GM19395 (cell line): ENCODE results near the gene GSG1L.
"Not testable (repeated sequence)": the region's sequence is repeated elsewhere in the genome, so short reads cannot be mapped to it uniquely, and the experiment has no call there.

Source experiments
- ATAC-seq: cut with Tn5 transposase; IDR thresholded peaks from one replicate; pipeline ENCODE4 v1.9.1; 2021; ENCODE audit warnings: mild to moderate bottlenecking, moderate library complexity; ENCODE audit not compliant: unreplicated experiment

Gene GSG1L

GRCh38 chr16:27954191-27954590 is 109.3 kb downstream of the GSG1L start:
- no peak for ATAC-seq

GRCh38 chr16:27952811-27953210 is 110.7 kb downstream of the GSG1L start:
- no peak for ATAC-seq

GRCh38 chr16:27951489-27952120 is 111.9 kb downstream of the GSG1L start:
- ATAC-seq: no peak

- ATAC-seq: no peak
Observed at GRCh38 chr16:27950206-27950887, 113.2 kb downstream of the GSG1L start.

GRCh38 chr16:27947696-27948095 is 115.8 kb downstream of the GSG1L start:
- ATAC-seq: no peak

GRCh38 chr16:27945233-27945973 is 118.1 kb downstream of the GSG1L start:
- ATAC-seq: no peak

- no peak for ATAC-seq
Observed at GRCh38 chr16:27943766-27944165, 119.7 kb downstream of the GSG1L start.

- not testable (repeated sequence) for ATAC-seq
Observed at GRCh38 chr16:27942071-27942470, 121.4 kb downstream of the GSG1L start.

GRCh38 chr16:27935076-27935475 is 128.4 kb downstream of the GSG1L start:
- ATAC-seq: no peak

- no peak for ATAC-seq
Observed at GRCh38 chr16:27932542-27933135, 130.9 kb downstream of the GSG1L start.

GRCh38 chr16:27929818-27930217 is 133.7 kb downstream of the GSG1L start:
- ATAC-seq: no peak

- no peak for ATAC-seq
Observed at GRCh38 chr16:27928542-27928941, 135.0 kb downstream of the GSG1L start.

GRCh38 chr16:27927266-27927901 is 136.1 kb downstream of the GSG1L start:
- no peak for ATAC-seq

GRCh38 chr16:27925612-27926011 is 137.9 kb downstream of the GSG1L start:
- ATAC-seq: no peak

- no peak for ATAC-seq
Observed at GRCh38 chr16:27924411-27925118, 138.9 kb downstream of the GSG1L start.

- ATAC-seq: no peak
Observed at GRCh38 chr16:27923751-27924150, 139.8 kb downstream of the GSG1L start.

GRCh38 chr16:27922433-27922832 is 141.1 kb downstream of the GSG1L start:
- no peak for ATAC-seq

GRCh38 chr16:27921134-27921533 is 142.4 kb downstream of the GSG1L start:
- no peak for ATAC-seq

GRCh38 chr16:27920391-27920891 is 143.1 kb downstream of the GSG1L start:
- ATAC-seq: no peak

- ATAC-seq: no peak
Observed at GRCh38 chr16:27918755-27919154, 144.8 kb downstream of the GSG1L start.
